ENCODE data around the gene PRPF31.

The PRPF31 gene

GRCh38 chr19:54156953-54157352 lies 41.4 kb downstream of the PRPF31 start:
- no peak for ATAC-seq (ENCODE audit: insufficient read depth, low read depth)
- no peak overlapping the region for H3K27ac ChIP-seq (ENCODE audit: low read length)
- no peaks in the 10 kb centered on the region for H3K27me3 ChIP-seq (ENCODE audit: insufficient read depth, low read length, poor library complexity)
- H3K79me2 ChIP-seq (ENCODE audit: insufficient read depth, low read length): peaks cover 46% of the 10 kb centered on the region
- no peaks in the 10 kb centered on the region for H3K9me3 ChIP-seq (ENCODE audit: insufficient read depth, low read length, severe bottlenecking)
- no peak for DNase-seq
- H3K4me3 ChIP-seq (ENCODE audit: low read depth in 1 of 2, low read length in 2 of 2): no peak overlapping the region
- H3K36me3 ChIP-seq (ENCODE audit: insufficient read depth, low read length): peaks cover 65% of the 10 kb centered on the region
- no peak overlapping the region for H2AFZ ChIP-seq (ENCODE audit: low read depth, low read length)
- H4K20me1 ChIP-seq (ENCODE audit: insufficient read depth, low read length): peaks cover 57% of the 10 kb centered on the region
- H3K9ac ChIP-seq (ENCODE audit: low read depth, low read length): no peak overlapping the region
- H3K4me2 ChIP-seq (ENCODE audit: insufficient read depth, low read length): no peak overlapping the region
- peaks cover 46% of the 10 kb centered on the region for H3K4me1 ChIP-seq (ENCODE audit: insufficient read depth, low read length)
- TF ChIP-seq CTCF (IDR thresholded peaks at IDR 0.05; ENCODE audit: borderline replicate concordance, extremely low read depth, low read length, poor library complexity, severe bottlenecking) (no peak), EZH2 (IDR thresholded peaks at IDR 0.05; ENCODE audit: borderline replicate concordance, low read depth, low read length, severe bottlenecking) (no peak)

GRCh38 chr19:54158812-54159351 lies 43.3 kb downstream of the PRPF31 start:
- H3K4me1 ChIP-seq (ENCODE audit: insufficient read depth, low read length): peaks cover 63% of the 10 kb centered on the region
- no peak for DNase-seq
- no peaks in the 10 kb centered on the region for H3K9me3 ChIP-seq (ENCODE audit: insufficient read depth, low read length, severe bottlenecking)
- H3K79me2 ChIP-seq (ENCODE audit: insufficient read depth, low read length): peaks cover 45% of the 10 kb centered on the region
- peak overlapping the region; percentile 69 to 79 for H3K4me3 ChIP-seq (ENCODE audit: low read depth in 1 of 2, low read length in 2 of 2)
- H3K27ac ChIP-seq (ENCODE audit: low read length): peak overlapping the region; percentile 84
- peak overlapping the region; percentile 69 for H2AFZ ChIP-seq (ENCODE audit: low read depth, low read length)
- no peak for ATAC-seq (ENCODE audit: insufficient read depth, low read depth)
- TF ChIP-seq EZH2 (IDR thresholded peaks at IDR 0.05; ENCODE audit: borderline replicate concordance, low read depth, low read length, severe bottlenecking): no peak
- TF ChIP-seq CTCF (IDR thresholded peaks at IDR 0.05; ENCODE audit: borderline replicate concordance, extremely low read depth, low read length, poor library complexity, severe bottlenecking): no peak
- H4K20me1 ChIP-seq (ENCODE audit: insufficient read depth, low read length): peaks cover 44% of the 10 kb centered on the region
- peaks cover 46% of the 10 kb centered on the region for H3K36me3 ChIP-seq (ENCODE audit: insufficient read depth, low read length)
- peak overlapping the region; percentile 98 for H3K4me2 ChIP-seq (ENCODE audit: insufficient read depth, low read length)
- peak overlapping the region; percentile 63 for H3K9ac ChIP-seq (ENCODE audit: low read depth, low read length)
- H3K27me3 ChIP-seq (ENCODE audit: insufficient read depth, low read length, poor library complexity): no peaks in the 10 kb centered on the region

GRCh38 chr19:54159352-54160181 lies 44.0 kb downstream of the PRPF31 start, which contains the start of gene LENG1:
TSS of gene LENG1 (minus strand) at chr19:54159721. CDS start at chr19:54159695, 26 bp downstream.
- TF ChIP-seq CTCF (IDR thresholded peaks at IDR 0.05; ENCODE audit: borderline replicate concordance, extremely low read depth, low read length, poor library complexity, severe bottlenecking) (peak; percentile 49), EZH2 (IDR thresholded peaks at IDR 0.05; ENCODE audit: borderline replicate concordance, low read depth, low read length, severe bottlenecking) (no peak)
- H3K4me2 ChIP-seq (ENCODE audit: insufficient read depth, low read length): peak within 1 kb of the TSS; percentile 100
- H3K79me2 ChIP-seq (ENCODE audit: insufficient read depth, low read length): peaks cover 45% of the 10 kb centered on the region
- peaks cover 63% of the 10 kb centered on the region for H3K4me1 ChIP-seq (ENCODE audit: insufficient read depth, low read length)
- ATAC-seq (ENCODE audit: insufficient read depth, low read depth) (peak; percentile 90), DNase-seq (peak; percentile 100)
- H3K27ac ChIP-seq (ENCODE audit: low read length): peak within 1 kb of the TSS; percentile 88
- H3K4me3 ChIP-seq (ENCODE audit: low read depth in 1 of 2, low read length in 2 of 2): peak within 1 kb of the TSS; percentile 77 to 79
- peak within 1 kb of the TSS; percentile 81 for H2AFZ ChIP-seq (ENCODE audit: low read depth, low read length)
- H3K9ac ChIP-seq (ENCODE audit: low read depth, low read length): peak within 1 kb of the TSS; percentile 86
- H3K9me3 ChIP-seq (ENCODE audit: insufficient read depth, low read length, severe bottlenecking): no peaks in the 10 kb centered on the region
- H3K27me3 ChIP-seq (ENCODE audit: insufficient read depth, low read length, poor library complexity): no peaks in the 10 kb centered on the region
- peaks cover 41% of the 10 kb centered on the region for H4K20me1 ChIP-seq (ENCODE audit: insufficient read depth, low read length)
- peaks cover 39% of the 10 kb centered on the region for H3K36me3 ChIP-seq (ENCODE audit: insufficient read depth, low read length)
